HCT116 (cell line): ENCODE measurements around the gene CARD9. TPM values are rescaled to one million over a fixed set of nuclear protein-coding genes. Genes with fewer than 3 reads are reported as not detected.

Source experiments
- ATAC-seq: fragments of 200-7000 bp; cut with Tn5 transposase; 2 replicates; pipeline ENCODE4 v1.9.1; 2020; ENCODE audit warnings: mild to moderate bottlenecking, moderate library complexity
- BruUV-seq: library from RNA; stranded (reverse); fragments of 400-500 nt; replicated peaks from 2 replicates; lab custom pipeline; 2021; lab: Mats Ljungman, UMichigan
- CTCF ChIA-PET: fragments of 300-600 bp; sonication (Branson Sonifier 250); formaldehyde crosslinking; loops from one replicate; lab custom pipeline; 2021; ENCODE audit warnings: antibody characterized with exemption; lab: Charles Lee
- POLR2A ChIA-PET: fragments of 300-600, 350-600 bp; sonication (Branson Sonifier 250); formaldehyde crosslinking; loops from one replicate; lab custom pipeline; 2021; ENCODE audit warnings: antibody characterized with exemption; lab: Charles Lee
- RAD21 ChIA-PET, 2 experiments: fragments of 300-600 bp; sonication (Branson Sonifier 250); formaldehyde crosslinking; loops; one replicate each; lab custom pipeline; 2023; ENCODE audit warnings: low total read pairs in 2 of 2; ENCODE audit not compliant: uncharacterized antibody in 2 of 2, unreplicated experiment in 2 of 2, low non-redundant PET in 1 of 2; lab: Charles Lee
- DNase-seq: peaks from one replicate; pipeline ENCODE4 v3.0.0-alpha.2; 2010; ENCODE audit warnings: low read depth, low spot score
- H2AFZ ChIP-seq: fragments of 200-600 bp; shearing (Covaris generic), sonication (generic); 2 replicates; pipeline ENCODE4 v1.6.1; 2017; ENCODE audit warnings: low read depth, mixed run types, mixed read lengths, antibody characterized with exemption, low read length; ENCODE audit not compliant: poor library complexity, severe bottlenecking
- H3K27ac ChIP-seq: 2 replicates; pipeline ENCODE4 v1.5.1; 2012; ENCODE audit warnings: low read depth, low read length
- H3K27me3 ChIP-seq: fragments of 200-600 bp; sonication (generic); 2 replicates; pipeline ENCODE4 v1.6.1; 2016; ENCODE audit warnings: mixed run types, low read length, mixed read lengths; ENCODE audit not compliant: insufficient read depth
- H3K36me3 ChIP-seq, 2 experiments: fragments of 200-500 bp in 1 of 2; fragments of 200-600 bp in 1 of 2; sonication (Bioruptor generic) in 1 of 2; sonication (generic) in 1 of 2; 2 replicates each; pipeline versions ENCODE4 v1.5.1 to v1.6.1; 2014 to 2016; ENCODE audit warnings: low read length in 2 of 2, inconsistent platforms in 1 of 2, mixed read lengths in 1 of 2, mixed run types in 1 of 2; ENCODE audit not compliant: insufficient read depth in 2 of 2, control insufficient read depth in 1 of 2
- H3K4me1 ChIP-seq, 2 experiments: fragments of 200-600 bp in 1 of 2; sonication (generic) in 1 of 2; 2 replicates each; pipeline versions ENCODE4 v1.5.1 to v1.6.1; 2012 to 2017; ENCODE audit warnings: low read length in 2 of 2, inconsistent platforms in 1 of 2, mild to moderate bottlenecking in 1 of 2, mixed read lengths in 1 of 2, mixed run types in 1 of 2, moderate library complexity in 1 of 2; ENCODE audit not compliant: insufficient read depth in 2 of 2, control insufficient read depth in 1 of 2
- H3K4me2 ChIP-seq: fragments of 200-600 bp; sonication (generic); 2 replicates; pipeline ENCODE4 v1.6.1; 2017; ENCODE audit warnings: mixed run types, low read length, mixed read lengths
- H3K4me3 ChIP-seq, 2 experiments: fragments of 200-600 bp in 1 of 2; sonication (generic) in 1 of 2; replicated peaks in 1 of 2; 2 replicates each; pipeline ENCODE4 v1.5.1; 2011 to 2016; ENCODE audit warnings: low read length in 2 of 2, control low read depth in 1 of 2, low read depth in 1 of 2, mild to moderate bottlenecking in 1 of 2, mixed read lengths in 1 of 2, mixed run types in 1 of 2
- H3K79me2 ChIP-seq: fragments of 200-600 bp; sonication (generic); 2 replicates; pipeline ENCODE4 v1.6.1; 2017; ENCODE audit warnings: mild to moderate bottlenecking, mixed run types, low read length, moderate library complexity, mixed read lengths; ENCODE audit not compliant: insufficient read depth
- H3K9ac ChIP-seq: fragments of 200-600 bp; sonication (generic); 2 replicates; pipeline ENCODE4 v1.6.1; 2016; ENCODE audit warnings: low read length, mixed read lengths
- H3K9me2 ChIP-seq: fragments of 200-600 bp; sonication (generic), shearing (Covaris generic); 2 replicates; pipeline ENCODE4 v1.6.1; 2017; ENCODE audit warnings: mixed run types, mild to moderate bottlenecking, moderate library complexity; ENCODE audit not compliant: insufficient read depth
- H3K9me3 ChIP-seq, 2 experiments: fragments of 200-500 bp in 1 of 2; fragments of 200-600 bp in 1 of 2; sonication (Bioruptor generic) in 1 of 2; sonication (generic) in 1 of 2; 2 replicates each; pipeline ENCODE4 v1.6.1; 2014 to 2017; ENCODE audit warnings: low read length in 2 of 2, mixed read lengths in 2 of 2, inconsistent platforms in 1 of 2, low read depth in 1 of 2, mild to moderate bottlenecking in 1 of 2, mixed run types in 1 of 2, moderate library complexity in 1 of 2; ENCODE audit not compliant: control insufficient read depth in 1 of 2, insufficient read depth in 1 of 2
- H4K20me1 ChIP-seq: fragments of 200-600 bp; sonication (generic), shearing (Covaris generic); 2 replicates; pipeline ENCODE4 v1.6.1; 2017; ENCODE audit warnings: mixed run types, mild to moderate bottlenecking, moderate library complexity; ENCODE audit not compliant: insufficient read depth
- CEBPB ChIP-seq: IDR thresholded peaks from 2 replicates; pipeline ENCODE4 v1.6.1; 2012; ENCODE audit warnings: low read depth
- CTCF ChIP-seq, 3 experiments: fragments of 200-600 bp in 1 of 3; sonication (generic) in 1 of 3; IDR thresholded peaks in 2 of 3; conservative IDR thresholded peaks in 1 of 3; 2 replicates each; pipeline ENCODE4 v1.5.1; 2012 to 2017; ENCODE audit warnings: low read depth in 2 of 3, low read length in 2 of 3, antibody characterized with exemption in 1 of 3, borderline replicate concordance in 1 of 3, control low read depth in 1 of 3, mild to moderate bottlenecking in 1 of 3, mixed read lengths in 1 of 3, mixed run types in 1 of 3, moderate library complexity in 1 of 3; ENCODE audit not compliant: insufficient read depth in 1 of 3
- EGR1 ChIP-seq: IDR thresholded peaks from 2 replicates; pipeline ENCODE4 v1.6.1; 2012; ENCODE audit warnings: low read depth
- ELF1 ChIP-seq: IDR thresholded peaks from 2 replicates; pipeline ENCODE4 v1.6.1; 2012; ENCODE audit warnings: low read depth, borderline replicate concordance
- EZH2 ChIP-seq: fragments of 200-600 bp; sonication (generic); IDR thresholded peaks from 2 replicates; pipeline ENCODE4 v1.6.1; 2017; ENCODE audit warnings: antibody characterized with exemption, mixed run types
- EZH2phosphoT487 ChIP-seq: fragments of 200-600 bp; IDR thresholded peaks from 2 replicates; pipeline ENCODE4 v1.6.1; 2018; ENCODE audit warnings: antibody characterized with exemption, borderline replicate concordance
- FOSL1 ChIP-seq: IDR thresholded peaks from 2 replicates; pipeline ENCODE4 v1.6.1; 2012; ENCODE audit warnings: low read depth
- MAX ChIP-seq: IDR thresholded peaks from 2 replicates; pipeline ENCODE4 v1.6.1; 2012
- POLR2AphosphoS5 ChIP-seq: IDR thresholded peaks from 2 replicates; pipeline ENCODE4 v1.6.1; 2011; ENCODE audit warnings: mild to moderate bottlenecking, low read depth, low read length, moderate library complexity
- SIN3A ChIP-seq: IDR thresholded peaks from 2 replicates; pipeline ENCODE4 v1.6.1; 2012; ENCODE audit warnings: low read depth
- SRF ChIP-seq: IDR thresholded peaks from 2 replicates; pipeline ENCODE4 v1.6.1; 2012; ENCODE audit warnings: low read depth
- ZFX ChIP-seq: fragments of 450-650 bp; IDR thresholded peaks from 2 replicates; pipeline ENCODE4 v1.6.1; 2017
- ZNF274 ChIP-seq: fragments of 200-500 bp; sonication (Bioruptor generic); IDR thresholded peaks from 2 replicates; pipeline ENCODE4 v1.6.1; 2014; ENCODE audit warnings: mild to moderate bottlenecking, low read depth, low read length, inconsistent platforms
- intact Hi-C: fragments of 100-400 bp; cut with micrococcal nuclease; formaldehyde crosslinking; loops from 2 replicates; pipeline ENCODE4 v1.10.0; 2022
- total RNA-seq: library from RNA; stranded (reverse); gene quantifications from one replicate; pipeline ENCODE4 v1.2.1, GENCODE V29; 2021; ENCODE audit not compliant: unreplicated experiment
- TF ChIP-seq, protein P1 (sequence below): IDR thresholded peaks from 2 replicates; pipeline ENCODE4 v1.6.1; 2012; ENCODE audit warnings: low read depth

Gene CARD9
- total RNA-seq, 1 experiment from 2014 or later: 1.2 TPM

DNA sequence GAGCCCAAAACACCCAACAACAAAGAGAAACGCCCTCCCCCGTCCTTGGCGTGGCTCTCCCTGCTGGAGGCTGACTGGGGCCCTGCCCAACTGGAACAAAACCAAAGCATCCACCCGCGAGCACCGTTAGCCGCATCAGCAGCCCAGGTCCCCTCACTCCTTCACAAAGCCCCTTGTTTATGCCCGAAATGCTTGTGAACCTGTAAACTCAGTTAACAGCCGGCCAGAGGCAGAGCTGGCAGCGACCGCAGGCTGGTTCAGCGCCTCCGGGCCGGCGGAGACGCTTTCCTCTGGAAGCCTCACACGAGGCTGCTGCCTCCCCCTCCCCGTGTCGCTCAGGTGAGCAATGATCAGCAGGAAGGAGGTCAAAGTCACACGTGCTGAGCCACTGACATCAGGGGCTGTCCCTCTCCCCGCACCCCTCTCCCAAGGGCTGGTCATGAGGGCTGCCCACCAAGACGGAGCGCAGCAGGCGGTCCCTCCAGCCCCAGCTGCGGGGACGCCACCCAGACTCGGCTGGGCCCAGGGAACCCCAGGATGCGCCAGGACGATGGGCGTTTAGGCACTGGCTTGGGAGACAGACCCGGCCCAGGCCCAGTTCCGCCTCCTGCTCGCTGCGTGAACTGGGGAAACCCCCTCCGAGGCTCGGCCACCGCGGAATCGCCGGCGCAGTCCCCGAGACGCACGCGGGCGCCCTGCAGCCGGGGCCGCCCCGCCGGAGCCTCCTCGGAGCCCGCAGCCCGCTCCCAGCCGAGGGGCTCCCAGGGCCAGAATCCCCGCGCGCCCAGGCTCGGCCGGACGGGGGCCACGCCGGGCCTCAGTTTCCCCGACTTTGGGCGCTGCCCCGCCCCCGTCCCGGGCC lies 25.9 kb upstream of the CARD9 start:
- DNase-seq: no peak
- peak overlapping the region; percentile 92 for H3K27ac ChIP-seq

GRCh38 chr9:136398286-136398685 lies 24.8 kb upstream of the CARD9 start:
- Histone ChIP-seq H3K4me1 (peaks cover 7 to 16% of the 10 kb centered on the region in 2 experiments), H4K20me1 (no peaks in the 10 kb centered on the region), H3K27ac (peak overlapping the region; percentile 92; the same call in 1 of the 2 replicates), H3K4me2 (peak overlapping the region; percentile 89), H2AFZ (no peak overlapping the region), H3K9me3 (no peaks in the 10 kb centered on the region), H3K9ac (peak overlapping the region; percentile 84; the same call in 1 of the 2 replicates), H3K9me2 (no peaks in the 10 kb centered on the region), H3K79me2 (peaks cover 57% of the 10 kb centered on the region), H3K4me3 (peak overlapping the region; percentile 82 to 93), H3K36me3 (peaks cover 37 to 48% of the 10 kb centered on the region in 2 experiments; a peak in 3 of 4 replicates), H3K27me3 (no peaks in the 10 kb centered on the region)
- no peak for ATAC-seq
- POLR2A ChIA-PET: no interaction called here
- no peak for DNase-seq
- CTCF ChIA-PET: no interaction called here
- RAD21 ChIA-PET: no interaction called here
- no TSS peak for BruUV-seq
- intact Hi-C loops: no loop called here
- TF ChIP-seq EZH2phosphoT487 (no peak), SIN3A (no peak), POLR2AphosphoS5 (no peak), FOSL1 (no peak), CTCF (IDR thresholded peaks at IDR 0.05 in 2 of 3, conservative IDR thresholded peaks at IDR 0.05 in 1 of 3; ENCODE audit: borderline replicate concordance in 1 of 3, insufficient read depth in 1 of 3, low read depth in 2 of 3, low read length in 2 of 3) (no peak), ZNF274 (no peak), SRF (no peak), ELF1 (no peak)
- TF ChIP-seq, protein P1, sequence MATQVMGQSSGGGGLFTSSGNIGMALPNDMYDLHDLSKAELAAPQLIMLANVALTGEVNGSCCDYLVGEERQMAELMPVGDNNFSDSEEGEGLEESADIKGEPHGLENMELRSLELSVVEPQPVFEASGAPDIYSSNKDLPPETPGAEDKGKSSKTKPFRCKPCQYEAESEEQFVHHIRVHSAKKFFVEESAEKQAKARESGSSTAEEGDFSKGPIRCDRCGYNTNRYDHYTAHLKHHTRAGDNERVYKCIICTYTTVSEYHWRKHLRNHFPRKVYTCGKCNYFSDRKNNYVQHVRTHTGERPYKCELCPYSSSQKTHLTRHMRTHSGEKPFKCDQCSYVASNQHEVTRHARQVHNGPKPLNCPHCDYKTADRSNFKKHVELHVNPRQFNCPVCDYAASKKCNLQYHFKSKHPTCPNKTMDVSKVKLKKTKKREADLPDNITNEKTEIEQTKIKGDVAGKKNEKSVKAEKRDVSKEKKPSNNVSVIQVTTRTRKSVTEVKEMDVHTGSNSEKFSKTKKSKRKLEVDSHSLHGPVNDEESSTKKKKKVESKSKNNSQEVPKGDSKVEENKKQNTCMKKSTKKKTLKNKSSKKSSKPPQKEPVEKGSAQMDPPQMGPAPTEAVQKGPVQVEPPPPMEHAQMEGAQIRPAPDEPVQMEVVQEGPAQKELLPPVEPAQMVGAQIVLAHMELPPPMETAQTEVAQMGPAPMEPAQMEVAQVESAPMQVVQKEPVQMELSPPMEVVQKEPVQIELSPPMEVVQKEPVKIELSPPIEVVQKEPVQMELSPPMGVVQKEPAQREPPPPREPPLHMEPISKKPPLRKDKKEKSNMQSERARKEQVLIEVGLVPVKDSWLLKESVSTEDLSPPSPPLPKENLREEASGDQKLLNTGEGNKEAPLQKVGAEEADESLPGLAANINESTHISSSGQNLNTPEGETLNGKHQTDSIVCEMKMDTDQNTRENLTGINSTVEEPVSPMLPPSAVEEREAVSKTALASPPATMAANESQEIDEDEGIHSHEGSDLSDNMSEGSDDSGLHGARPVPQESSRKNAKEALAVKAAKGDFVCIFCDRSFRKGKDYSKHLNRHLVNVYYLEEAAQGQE: no peak

More for the DNA sequence above, 25.9 kb upstream of the CARD9 start:
- Histone ChIP-seq H3K9me3 (no peaks in the 10 kb centered on the region), H2AFZ (no peak overlapping the region), H3K27me3 (no peaks in the 10 kb centered on the region), H3K9ac (peak overlapping the region; percentile 84), H3K4me2 (peak overlapping the region; percentile 89), H3K9me2 (no peaks in the 10 kb centered on the region), H3K79me2 (peaks cover 49% of the 10 kb centered on the region), H4K20me1 (no peaks in the 10 kb centered on the region)
- BruUV-seq: no TSS peak
- intact Hi-C loops: loop anchor here (1.0 to 2.0 kb wide), 3 partner anchors 53 to 87 kb away; no protein-coding TSS in a partner anchor
- POLR2A ChIA-PET: no interaction called here
- CTCF ChIA-PET: no interaction called here
- peak; percentile 26 for ATAC-seq
- TF ChIP-seq EGR1: no peak
- peak; percentile 66; the same call in 1 of the 2 replicates for TF ChIP-seq ZFX
- no peak for TF ChIP-seq MAX
- TF ChIP-seq CEBPB: no peak
- TF ChIP-seq EZH2: no peak
- no peak for TF ChIP-seq FOSL1
- no peak for TF ChIP-seq SIN3A
- TF ChIP-seq, all 23 proteins: peak for 1
- H3K36me3 ChIP-seq: peaks cover 40 to 48% of the 10 kb centered on the region in 2 experiments; a peak in 3 of 4 replicates
- RAD21 ChIA-PET: no interaction called here
- peak overlapping the region; percentile 82 to 93 for H3K4me3 ChIP-seq
- H3K4me1 ChIP-seq: peaks cover 7 to 16% of the 10 kb centered on the region in 2 experiments
